GM18907 (cell line): ENCODE results near the gene ATG16L2.

Experiments
- ATAC-seq: cut with Tn5 transposase; IDR thresholded peaks from one replicate; pipeline ENCODE4 v1.9.1; 2021; ENCODE audit warnings: mild to moderate bottlenecking, moderate library complexity; ENCODE audit not compliant: unreplicated experiment

ATG16L2 gene

DNA sequence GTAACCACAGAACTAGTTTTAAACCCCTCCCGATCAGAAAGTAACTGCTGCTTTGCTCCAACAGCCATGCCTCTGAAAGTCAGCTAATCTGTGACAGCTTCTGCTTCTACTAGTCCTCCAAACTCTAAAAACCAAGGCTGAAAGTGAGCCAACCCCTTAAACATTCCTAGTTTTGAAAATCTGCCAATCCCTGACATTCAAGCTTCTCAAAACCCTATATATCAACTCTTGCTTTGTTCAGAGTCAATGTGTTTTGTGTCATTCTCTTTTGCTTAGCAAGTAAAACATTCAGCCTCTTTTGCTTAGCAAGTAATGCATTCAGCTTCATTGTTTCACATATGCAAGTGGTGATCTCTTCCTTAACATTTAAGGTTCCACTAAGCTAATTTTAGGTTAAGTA lies 56.9 kb downstream of the ATG16L2 start:
- ATAC-seq: no peak

- ATAC-seq: no peak
Measured at GRCh38 chr11:72872012-72872411, 57.8 kb downstream of the ATG16L2 start.

- no peak for ATAC-seq
Measured at GRCh38 chr11:72875736-72876135, 61.5 kb downstream of the ATG16L2 start.

- no peak for ATAC-seq
Measured at GRCh38 chr11:72876147-72876546, 61.9 kb downstream of the ATG16L2 start.
